HCEC 1CT (cell line): Measurements from ENCODE around the gene ATF4.
A peak's percentile ranks its signal among the peaks of the same experiment; 100 is the strongest.

Source experiments
- DNase-seq: peaks from one replicate; pipeline ENCODE4 v3.0.0-alpha.2; 2017

Gene ATF4

GRCh38 chr22:39520226-39521105, at the start of gene ATF4:
Gene ATF4 (plus strand): TSS chr22:39520562. CDS start chr22:39521446, 884 bp downstream.
- peak; percentile 87 for DNase-seq

DNA sequence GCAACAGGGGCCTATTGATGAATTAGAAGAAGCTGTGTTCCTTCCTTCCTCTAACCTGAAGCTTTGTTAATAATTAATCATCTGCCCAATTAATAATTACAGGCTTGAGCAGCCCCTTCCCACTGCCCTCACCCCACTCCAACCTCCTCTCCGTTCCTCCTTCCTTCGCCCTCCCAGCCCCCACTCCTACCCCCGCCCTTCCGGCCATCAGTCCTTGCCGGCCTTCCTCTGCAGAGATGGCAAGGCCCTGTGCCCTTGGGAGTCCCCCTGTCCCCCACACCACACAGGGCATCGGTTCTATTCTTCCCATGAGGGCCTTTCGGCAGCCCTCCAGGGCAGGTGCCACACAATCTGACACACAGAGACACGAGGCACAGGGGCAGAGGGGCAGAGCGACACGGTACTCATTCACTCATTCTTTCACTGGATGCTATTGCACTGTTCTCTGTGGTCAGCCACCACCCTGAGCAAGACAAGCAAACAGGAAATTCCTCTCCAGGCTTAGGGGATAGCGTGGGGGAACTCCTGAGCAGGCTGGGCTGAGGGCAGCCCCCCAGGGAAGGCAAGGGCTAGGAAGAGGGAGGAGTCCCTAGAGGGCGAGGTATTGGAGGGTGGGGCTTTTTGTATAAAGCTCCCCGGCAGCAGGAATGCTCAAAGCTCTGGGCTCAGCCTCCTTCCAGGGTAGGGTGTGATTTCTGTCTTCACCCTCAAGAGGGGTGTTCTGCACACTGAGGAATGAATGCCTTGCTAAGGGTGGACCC, 48.8 kb upstream of the ATF4 start:
- DNase-seq, result peak; percentile 33

GRCh38 chr22:39472570-39473556, 47.5 kb upstream of the ATF4 start:
- no peak for DNase-seq

DNA sequence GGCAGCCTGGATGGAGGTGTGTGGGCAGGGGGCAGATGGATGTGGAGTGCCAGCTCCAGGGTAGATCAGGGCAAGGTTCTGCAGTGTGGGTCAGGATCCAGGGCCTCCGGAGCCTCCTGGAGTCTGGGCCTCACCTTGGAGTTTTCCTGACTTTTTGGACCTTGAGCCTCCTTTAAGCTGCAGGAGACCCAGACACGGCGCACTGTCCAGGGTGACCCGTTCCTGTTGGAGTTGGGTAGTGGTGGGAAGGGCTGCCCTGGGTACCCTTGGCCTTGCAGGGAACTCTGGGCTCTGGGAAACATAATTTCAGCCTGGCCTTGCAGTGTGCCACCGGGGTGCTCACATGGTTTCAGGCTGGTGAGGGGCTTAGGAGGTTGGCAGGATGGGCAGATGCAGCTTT, 46.5 kb upstream of the ATF4 start:
- no peak for DNase-seq

GRCh38 chr22:39474351-39475111, 45.8 kb upstream of the ATF4 start:
- DNase-seq, result no peak

- DNase-seq, result no peak
These were observed 45.0 kb upstream of the ATF4 start for GRCh38 chr22:39475337-39475736.

DNA sequence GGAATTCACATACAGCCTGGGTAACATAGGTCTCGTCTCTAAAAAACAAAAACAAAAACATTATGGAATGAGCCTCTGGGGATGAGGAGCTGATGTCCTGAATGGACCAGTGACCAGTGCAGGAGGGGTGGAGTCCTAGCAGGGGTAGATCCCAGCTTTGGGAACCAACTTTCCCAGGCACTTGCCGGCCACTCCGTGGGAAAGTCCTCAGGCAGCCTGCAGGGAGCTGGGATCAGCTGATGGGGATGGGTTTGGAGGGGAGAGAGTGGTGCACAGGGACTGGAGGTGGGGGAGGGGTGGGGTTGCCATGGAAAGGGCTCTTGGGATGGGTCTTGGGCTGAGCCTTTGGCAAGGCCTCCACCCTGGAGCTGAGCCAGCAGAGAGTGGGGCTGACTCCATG, 44.5 kb upstream of the ATF4 start:
- no peak for DNase-seq

GRCh38 chr22:39476664-39477063, 43.7 kb upstream of the ATF4 start:
- DNase-seq, result no peak

GRCh38 chr22:39477542-39477941, 42.8 kb upstream of the ATF4 start:
- DNase-seq, result no peak

DNA sequence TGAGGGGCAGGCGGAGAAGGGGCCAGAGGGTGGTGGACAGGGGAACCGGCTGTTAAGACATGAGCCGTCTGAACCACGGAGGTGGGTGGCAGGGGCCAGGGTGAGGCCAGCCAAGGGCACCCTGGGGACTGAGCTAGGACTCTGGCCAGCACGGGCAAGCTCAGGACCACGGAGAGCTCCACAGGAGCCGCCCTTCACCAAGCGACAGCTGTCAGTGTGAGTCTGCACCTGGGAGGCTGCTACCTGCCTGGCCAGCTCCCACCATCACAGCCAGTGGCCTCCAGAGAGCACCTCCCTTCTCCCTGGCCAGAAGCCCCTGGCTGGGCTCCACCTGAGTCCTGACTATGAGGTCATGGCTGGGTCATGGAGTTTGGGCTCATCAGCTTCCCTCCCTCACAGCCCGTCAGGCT, 41.9 kb upstream of the ATF4 start:
- no peak for DNase-seq

GRCh38 chr22:39479254-39479653, 41.1 kb upstream of the ATF4 start:
- no peak for DNase-seq

DNA sequence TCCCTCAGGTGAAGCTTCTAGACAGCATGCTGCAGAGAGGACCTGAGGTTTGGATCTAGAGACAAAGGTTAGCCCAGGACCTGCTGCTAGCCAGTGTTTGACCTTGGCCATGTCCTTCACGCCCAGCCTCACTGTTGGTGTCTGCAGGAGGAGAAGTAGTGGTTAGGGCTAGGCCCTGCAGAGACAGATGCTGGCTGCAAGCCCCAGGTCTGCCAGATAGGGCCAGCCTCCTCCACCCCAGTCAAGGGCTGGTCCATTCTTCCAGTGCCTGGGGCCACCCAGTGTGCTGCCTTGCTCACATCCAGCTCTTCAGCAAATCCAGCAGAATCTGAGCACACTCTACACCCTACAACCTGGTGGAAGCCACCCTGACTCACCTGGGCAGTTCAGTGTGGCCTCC, 39.8 kb upstream of the ATF4 start:
- DNase-seq, result no peak

DNA sequence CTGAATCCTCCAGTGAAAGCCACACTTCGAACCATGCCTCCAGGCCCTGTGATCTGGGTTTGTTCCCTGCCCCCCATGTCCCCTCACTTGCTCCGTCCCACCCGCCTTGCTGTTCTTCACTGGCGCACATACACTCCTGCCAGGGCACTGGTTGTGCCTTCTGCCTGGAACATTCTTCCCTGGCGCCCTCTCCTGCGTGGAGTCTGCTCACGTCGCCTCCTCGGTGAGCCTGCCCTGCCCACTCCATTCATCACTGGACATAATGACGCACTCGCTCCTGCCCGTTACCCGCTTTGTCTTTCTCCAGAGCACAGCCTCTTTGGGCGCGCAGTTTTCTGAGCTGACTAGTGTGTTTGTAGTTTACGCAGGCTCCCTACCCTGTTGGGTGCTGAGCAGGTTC, 39.3 kb upstream of the ATF4 start:
- DNase-seq, result no peak

- no peak for DNase-seq
These were observed 38.8 kb upstream of the ATF4 start for GRCh38 chr22:39481595-39481994.

GRCh38 chr22:39482768-39483167, 37.6 kb upstream of the ATF4 start:
- DNase-seq, result peak; percentile 81

DNA sequence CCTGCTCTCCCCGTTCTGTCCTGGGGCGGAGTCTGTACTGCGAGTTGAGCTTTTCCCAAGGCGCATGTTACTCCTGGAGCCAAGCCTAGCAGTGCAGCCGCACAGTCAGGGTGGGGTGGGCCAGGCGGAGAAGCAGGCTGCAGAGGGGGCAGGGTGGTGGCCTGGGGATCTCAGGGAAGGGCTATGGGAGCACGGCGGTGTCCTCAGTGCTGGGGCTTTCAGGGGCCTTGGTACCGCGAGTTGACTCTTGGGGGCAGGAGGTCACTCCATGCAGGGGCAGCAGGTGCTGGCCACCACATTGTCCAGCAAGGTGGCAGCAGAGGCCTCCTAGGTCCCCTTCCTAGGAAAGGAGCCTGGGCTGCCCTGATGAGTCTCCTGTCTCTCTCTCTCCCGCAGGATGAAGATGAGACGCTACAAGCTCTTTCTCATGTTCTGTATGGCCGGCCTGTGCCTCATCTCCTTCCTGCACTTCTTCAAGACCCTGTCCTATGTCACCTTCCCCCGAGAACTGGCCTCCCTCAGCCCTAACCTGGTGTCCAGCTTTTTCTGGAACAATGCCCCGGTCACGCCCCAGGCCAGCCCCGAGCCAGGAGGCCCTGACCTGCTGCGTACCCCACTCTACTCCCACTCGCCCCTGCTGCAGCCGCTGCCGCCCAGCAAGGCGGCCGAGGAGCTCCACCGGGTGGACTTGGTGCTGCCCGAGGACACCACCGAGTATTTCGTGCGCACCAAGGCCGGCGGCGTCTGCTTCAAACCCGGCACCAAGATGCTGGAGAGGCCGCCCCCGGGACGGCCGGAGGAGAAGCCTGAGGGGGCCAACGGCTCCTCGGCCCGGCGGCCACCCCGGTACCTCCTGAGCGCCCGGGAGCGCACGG, 33.2 kb upstream of the ATF4 start:
- no peak for DNase-seq

DNA sequence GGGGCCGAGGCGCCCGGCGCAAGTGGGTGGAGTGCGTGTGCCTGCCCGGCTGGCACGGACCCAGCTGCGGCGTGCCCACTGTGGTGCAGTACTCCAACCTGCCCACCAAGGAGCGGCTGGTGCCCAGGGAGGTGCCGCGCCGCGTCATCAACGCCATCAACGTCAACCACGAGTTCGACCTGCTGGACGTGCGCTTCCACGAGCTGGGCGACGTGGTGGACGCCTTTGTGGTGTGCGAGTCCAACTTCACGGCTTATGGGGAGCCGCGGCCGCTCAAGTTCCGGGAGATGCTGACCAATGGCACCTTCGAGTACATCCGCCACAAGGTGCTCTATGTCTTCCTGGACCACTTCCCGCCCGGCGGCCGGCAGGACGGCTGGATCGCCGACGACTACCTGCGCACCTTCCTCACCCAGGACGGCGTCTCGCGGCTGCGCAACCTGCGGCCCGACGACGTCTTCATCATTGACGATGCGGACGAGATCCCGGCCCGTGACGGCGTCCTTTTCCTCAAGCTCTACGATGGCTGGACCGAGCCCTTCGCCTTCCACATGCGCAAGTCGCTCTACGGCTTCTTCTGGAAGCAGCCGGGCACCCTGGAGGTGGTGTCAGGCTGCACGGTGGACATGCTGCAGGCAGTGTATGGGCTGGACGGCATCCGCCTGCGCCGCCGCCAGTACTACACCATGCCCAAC, 32.4 kb upstream of the ATF4 start:
- DNase-seq, result no peak

DNA sequence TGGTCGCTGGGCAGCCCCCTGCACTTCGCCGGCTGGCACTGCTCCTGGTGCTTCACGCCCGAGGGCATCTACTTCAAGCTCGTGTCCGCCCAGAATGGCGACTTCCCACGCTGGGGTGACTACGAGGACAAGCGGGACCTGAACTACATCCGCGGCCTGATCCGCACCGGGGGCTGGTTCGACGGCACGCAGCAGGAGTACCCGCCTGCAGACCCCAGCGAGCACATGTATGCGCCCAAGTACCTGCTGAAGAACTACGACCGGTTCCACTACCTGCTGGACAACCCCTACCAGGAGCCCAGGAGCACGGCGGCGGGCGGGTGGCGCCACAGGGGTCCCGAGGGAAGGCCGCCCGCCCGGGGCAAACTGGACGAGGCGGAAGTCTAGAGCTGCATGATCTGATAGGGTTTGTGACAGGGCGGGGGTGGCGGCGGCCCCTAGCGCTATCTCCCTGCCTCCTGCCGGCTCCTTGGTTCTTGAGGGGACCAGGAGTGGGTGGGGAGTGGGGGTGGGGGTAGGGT, 31.7 kb upstream of the ATF4 start:
- DNase-seq, result no peak

- no peak for DNase-seq
These were observed 31.0 kb upstream of the ATF4 start for GRCh38 chr22:39489094-39490068.
